IMR-90 (cell line): ENCODE results near the gene ABR. TPM values are rescaled to one million over a fixed set of nuclear protein-coding genes. Genes with fewer than 3 reads are reported as not detected.
A peak's percentile ranks its signal among the peaks of the same experiment; 100 is the strongest.

Source experiments
- ATAC-seq: fragments of 200-7000 bp; cut with Tn5 transposase; 2 replicates; pipeline ENCODE4 v1.9.1; 2020; ENCODE audit warnings: low read depth, mild to moderate bottlenecking, moderate library complexity
- BruUV-seq: library from RNA; stranded (reverse); fragments of 400-500 nt; replicated peaks from 2 replicates; lab custom pipeline; 2021; lab: Mats Ljungman, UMichigan
- CTCF ChIA-PET: fragments of 300-600 bp; formaldehyde crosslinking; extraction: SDS; loops from one replicate; lab custom pipeline; 2021; ENCODE audit warnings: antibody characterized with exemption; lab: Yijun Ruan, JAX
- POLR2A ChIA-PET: fragments of 300-600 bp; sonication (Branson Sonifier 250); formaldehyde crosslinking; loops from one replicate; lab custom pipeline; 2022; ENCODE audit warnings: antibody characterized with exemption; ENCODE audit not compliant: unreplicated experiment; lab: Charles Lee
- DNase-seq: peaks from one replicate; pipeline ENCODE4 v3.0.0; 2013
- H2AFZ ChIP-seq: replicated peaks from 2 replicates; pipeline ENCODE3; 2013; ENCODE audit warnings: low read length, mild to moderate bottlenecking; ENCODE audit not compliant: poor library complexity
- H2AK5ac ChIP-seq: 2 replicates; pipeline ENCODE4 v1.6.1; 2013; ENCODE audit warnings: low read depth, low read length, inconsistent platforms
- H2AK9ac ChIP-seq: replicated peaks from 2 replicates; pipeline ENCODE3; 2013; ENCODE audit warnings: mild to moderate bottlenecking, low read depth, low read length, moderate library complexity; ENCODE audit not compliant: poor library complexity
- H2BK120ac ChIP-seq: 2 replicates; pipeline ENCODE4 v1.6.1; 2013; ENCODE audit warnings: low read depth, low read length, inconsistent platforms
- H2BK15ac ChIP-seq: 3 replicates; pipeline ENCODE4 v1.6.1; 2013; ENCODE audit warnings: low read depth, low read length, inconsistent platforms
- H2BK20ac ChIP-seq: 2 replicates; pipeline ENCODE4 v1.6.1; 2013; ENCODE audit warnings: low read depth, mild to moderate bottlenecking, inconsistent platforms, low read length, moderate library complexity
- H2BK5ac ChIP-seq: 2 replicates; pipeline ENCODE4 v1.6.1; 2013; ENCODE audit warnings: mild to moderate bottlenecking, low read depth, low read length, inconsistent platforms; ENCODE audit not compliant: poor library complexity, severe bottlenecking
- H3K14ac ChIP-seq: replicated peaks from 2 replicates; pipeline ENCODE4 v1.6.1; 2013; ENCODE audit warnings: low read depth, low read length, inconsistent platforms
- H3K18ac ChIP-seq: 2 replicates; pipeline ENCODE4 v1.6.1; 2013; ENCODE audit warnings: low read depth, low read length, control low read depth
- H3K23ac ChIP-seq: 2 replicates; pipeline ENCODE4 v1.6.1; 2013; ENCODE audit warnings: low read depth, low read length, inconsistent platforms
- H3K27ac ChIP-seq: 2 replicates; pipeline ENCODE4 v1.5.1; 2013; ENCODE audit warnings: mild to moderate bottlenecking, control low read depth, low read length; ENCODE audit not compliant: insufficient read depth
- H3K27me3 ChIP-seq: 2 replicates; pipeline ENCODE4 v1.6.1; 2013; ENCODE audit warnings: low read length; ENCODE audit not compliant: control insufficient read depth, insufficient read depth
- H3K36me3 ChIP-seq: 2 replicates; pipeline ENCODE4 v1.6.1; 2013; ENCODE audit warnings: low read length, mixed read lengths; ENCODE audit not compliant: control insufficient read depth, insufficient read depth
- H3K4ac ChIP-seq: 2 replicates; pipeline ENCODE4 v1.6.1; 2013; ENCODE audit warnings: low read depth, low read length, inconsistent platforms
- H3K4me1 ChIP-seq: 2 replicates; pipeline ENCODE4 v1.6.1; 2013; ENCODE audit warnings: low read length, mixed read lengths; ENCODE audit not compliant: control insufficient read depth, insufficient read depth
- H3K4me2 ChIP-seq: 2 replicates; pipeline ENCODE4 v1.6.1; 2013; ENCODE audit warnings: low read depth, mild to moderate bottlenecking, control low read depth, low read length, moderate library complexity
- H3K4me3 ChIP-seq: 2 replicates; pipeline ENCODE4 v1.5.1; 2013; ENCODE audit warnings: low read depth, mild to moderate bottlenecking, control low read depth, low read length, moderate library complexity; ENCODE audit not compliant: insufficient read depth
- H3K56ac ChIP-seq: 2 replicates; pipeline ENCODE4 v1.6.1; 2013; ENCODE audit warnings: low read length, inconsistent platforms; ENCODE audit not compliant: insufficient read depth; ENCODE audit errors: extremely low read depth
- H3K79me1 ChIP-seq, 2 experiments: 2 replicates each; pipeline ENCODE4 v1.6.1; 2013; ENCODE audit warnings: low read length in 2 of 2, inconsistent platforms in 1 of 2, low read depth in 1 of 2
- H3K9ac ChIP-seq: 2 replicates; pipeline ENCODE4 v1.6.1; 2013; ENCODE audit warnings: low read depth, low read length, control low read depth
- H3K9me1 ChIP-seq: 2 replicates; pipeline ENCODE4 v1.6.1; 2013; ENCODE audit warnings: low read length, inconsistent platforms; ENCODE audit not compliant: insufficient read depth
- H3K9me3 ChIP-seq: 2 replicates; pipeline ENCODE4 v1.6.1; 2013; ENCODE audit warnings: low read length; ENCODE audit not compliant: control insufficient read depth, insufficient read depth
- H4K20me1 ChIP-seq: 2 replicates; pipeline ENCODE4 v1.6.1; 2013; ENCODE audit warnings: low read length, inconsistent platforms; ENCODE audit not compliant: insufficient read depth
- H4K5ac ChIP-seq: 2 replicates; pipeline ENCODE4 v1.6.1; 2013; ENCODE audit warnings: mild to moderate bottlenecking, low read depth, low read length, control low read depth
- H4K8ac ChIP-seq, 2 experiments: 2 replicates each; pipeline ENCODE4 v1.6.1; 2013; ENCODE audit warnings: low read depth in 2 of 2, low read length in 2 of 2, control low read depth in 1 of 2, inconsistent platforms in 1 of 2
- H4K91ac ChIP-seq: 2 replicates; pipeline ENCODE4 v1.6.1; 2013; ENCODE audit warnings: low read depth, low read length, inconsistent platforms; ENCODE audit not compliant: insufficient read depth
- BHLHE40 ChIP-seq: fragments of 150-350 bp; IDR thresholded peaks from 2 replicates; pipeline ENCODE4 v1.6.1; 2016; ENCODE audit warnings: mild to moderate bottlenecking, low read depth, low read length
- CEBPB ChIP-seq: IDR thresholded peaks from 2 replicates; pipeline ENCODE4 v1.6.1; 2012; ENCODE audit warnings: low read depth, low read length, improper control_type of control experiment
- CHD1 ChIP-seq: IDR thresholded peaks from 2 replicates; pipeline ENCODE4 v1.6.1; 2012; ENCODE audit warnings: low read depth, low read length, improper control_type of control experiment
- FOS ChIP-seq: fragments of 150-350 bp; IDR thresholded peaks from 2 replicates; pipeline ENCODE4 v1.6.1; 2016; ENCODE audit warnings: low read depth, low read length
- MAFK ChIP-seq: IDR thresholded peaks from 2 replicates; pipeline ENCODE4 v1.6.1; 2012; ENCODE audit warnings: low read depth, low read length, improper control_type of control experiment
- MAZ ChIP-seq: IDR thresholded peaks from 2 replicates; pipeline ENCODE4 v1.6.1; 2012; ENCODE audit warnings: low read depth, mild to moderate bottlenecking, low read length, improper control_type of control experiment, moderate library complexity, borderline replicate concordance
- MXI1 ChIP-seq: IDR thresholded peaks from 2 replicates; pipeline ENCODE4 v1.6.1; 2012; ENCODE audit warnings: low read depth, mild to moderate bottlenecking, low read length, moderate library complexity, borderline replicate concordance
- NFE2L2 ChIP-seq: fragments of 150-350 bp; IDR thresholded peaks from 2 replicates; pipeline ENCODE4 v1.6.1; 2016; ENCODE audit warnings: low read depth, mild to moderate bottlenecking, low read length
- POLR2A ChIP-seq: IDR thresholded peaks from 2 replicates; pipeline ENCODE4 v1.6.1; 2012; ENCODE audit warnings: mild to moderate bottlenecking, low read depth, low read length
- RAD21 ChIP-seq: IDR thresholded peaks from 2 replicates; pipeline ENCODE4 v1.6.1; 2012; ENCODE audit warnings: low read length, improper control_type of control experiment
- RCOR1 ChIP-seq: IDR thresholded peaks from 2 replicates; pipeline ENCODE4 v1.6.1; 2012; ENCODE audit warnings: mild to moderate bottlenecking, low read length, improper control_type of control experiment; ENCODE audit not compliant: insufficient replicate concordance
- RFX5 ChIP-seq: IDR thresholded peaks from 2 replicates; pipeline ENCODE4 v1.8.0; 2012; ENCODE audit warnings: low read depth, mild to moderate bottlenecking, low read length, moderate library complexity
- SMC3 ChIP-seq: fragments of 150-350 bp; IDR thresholded peaks from 2 replicates; pipeline ENCODE4 v1.6.1; 2016; ENCODE audit warnings: low read depth, mild to moderate bottlenecking, antibody characterized with exemption, low read length, moderate library complexity
- USF2 ChIP-seq: fragments of 150-350 bp; IDR thresholded peaks from 2 replicates; pipeline ENCODE4 v1.6.1; 2017; ENCODE audit warnings: mild to moderate bottlenecking, antibody characterized with exemption, low read length, low read depth
- WGBS, 2 experiments: methylation state at CpG; one replicate each; pipeline versions ENCODE4 v1.1.5 to v1.1.7; 2013; ENCODE audit warnings: missing lambda C conversion rate in 2 of 2; ENCODE audit not compliant: insufficient read length in 1 of 2; ENCODE audit errors: extremely low coverage in 2 of 2; 5-methylcytosine and 5-hydroxymethylcytosine counted together
- dilution Hi-C: fragments of 300-500 bp; cut with HindIII; formaldehyde crosslinking; loops from one replicate; pipeline ENCODE4 v1.14.3; 2018; ENCODE audit warnings: low sequenced_read_pairs; ENCODE audit not compliant: unreplicated experiment
- in situ Hi-C: fragments of 300-500 bp; cut with MboI; formaldehyde crosslinking; loops from 3 replicates; pipeline ENCODE4 v1.14.3; 2019; ENCODE audit warnings: low sequenced_read_pairs, inconsistent platforms, mixed read lengths
- intact Hi-C: fragments of 100-400 bp; cut with micrococcal nuclease; formaldehyde crosslinking; loops from 2 replicates; pipeline ENCODE4 v1.10.0; 2022
- polyA plus RNA-seq, 3 experiments: library from polyadenylated mRNA; depleted of rRNA; stranded (reverse); fragments of >200 nt; gene quantifications; 2 replicates each; pipeline ENCODE4 v1.2.3, GENCODE V29; 2012; ENCODE audit warnings: low replicate concordance in 1 of 3
- total RNA-seq: library from RNA; depleted of rRNA; stranded (reverse); fragments of >200 nt; gene quantifications from 2 replicates; pipeline ENCODE4 v1.2.3, GENCODE V29; 2012
- TF ChIP-seq, protein P1 (sequence below): fragments of 150-350 bp; IDR thresholded peaks from 2 replicates; pipeline ENCODE4 v1.6.1; 2016; ENCODE audit warnings: low read depth, mild to moderate bottlenecking, low read length, moderate library complexity, borderline replicate concordance

The ABR gene
- total and polyA plus RNA-seq, 2 of the 4 experiments (the other 2 are of a cell fraction) = 28.3 to 79.7 TPM

DNA sequence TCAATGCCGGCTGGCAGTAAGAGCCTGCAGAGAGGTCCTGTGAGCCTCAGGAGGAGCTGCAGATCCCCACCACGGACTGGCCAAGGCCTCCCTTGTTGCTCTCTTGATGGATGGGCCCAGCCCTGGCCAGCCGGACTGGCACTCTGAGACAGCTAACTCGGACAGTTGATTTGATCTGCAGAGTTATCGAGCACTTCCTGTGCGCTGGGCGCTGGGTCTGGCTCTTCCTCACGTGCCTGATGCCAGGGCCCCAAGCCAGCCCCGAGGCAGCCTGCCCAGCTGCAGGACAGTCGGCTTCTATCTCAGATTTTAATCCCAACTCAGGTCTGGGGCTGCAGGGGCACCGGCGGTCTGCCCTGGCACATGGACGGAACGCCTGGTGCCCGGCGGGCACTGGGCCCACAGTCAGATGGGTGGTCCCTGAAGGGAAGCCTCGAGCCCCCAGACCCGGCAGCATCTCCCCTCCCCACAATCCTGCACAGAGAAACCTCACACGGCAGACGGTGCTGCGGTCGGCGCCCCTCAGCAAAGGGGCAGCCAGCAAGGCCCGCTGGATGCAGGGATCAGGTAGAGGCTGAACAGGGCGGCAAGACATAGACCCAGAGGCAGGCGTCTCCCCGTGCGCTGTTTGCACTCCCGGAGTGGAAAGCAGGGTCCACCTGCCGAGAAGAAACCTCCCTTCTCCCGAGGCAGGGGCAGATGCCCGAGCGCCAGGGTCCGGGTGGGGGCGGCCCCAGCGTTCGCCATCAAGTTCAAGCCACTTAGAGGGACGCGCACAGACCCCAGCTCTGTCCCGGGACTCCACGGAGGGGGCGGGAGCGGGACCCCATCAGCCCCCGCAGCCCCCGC lies 148.9 kb downstream of the ABR start:
- Histone ChIP-seq H3K27ac (no peak overlapping the region), H2AFZ (no peak overlapping the region), H3K4ac (no peak overlapping the region), H3K18ac (no peak overlapping the region), H4K5ac (no peak overlapping the region), H3K9me1 (peaks cover 13% of the 10 kb centered on the region), H3K79me1 (peaks cover 0 to 28% of the 10 kb centered on the region in 2 experiments), H2BK120ac (no peak overlapping the region), H3K27me3 (no peaks in the 10 kb centered on the region), H3K9ac (no peak overlapping the region), H4K8ac (no peak overlapping the region), H2BK15ac (no peak overlapping the region; the same call in 2 of the 3 replicates), H2AK9ac (no peak overlapping the region), H3K23ac (no peak overlapping the region), H3K14ac (no peak overlapping the region), H2BK20ac (no peak overlapping the region), H4K20me1 (peaks cover 40% of the 10 kb centered on the region), H3K9me3 (no peaks in the 10 kb centered on the region), H2BK5ac (no peak overlapping the region), H3K4me2 (no peak overlapping the region), H3K36me3 (peaks cover 13% of the 10 kb centered on the region), H3K4me1 (peaks cover 21% of the 10 kb centered on the region), H4K91ac (no peak overlapping the region), H2AK5ac (no peak overlapping the region), H3K4me3 (no peak overlapping the region), H3K56ac (no peak overlapping the region)
- WGBS, 2 experiments = 75% methylated on average over 17 of the region's 45 CpGs; no CpG with 5 or more reads in 1 of the 2 experiments
- CTCF ChIA-PET = no interaction called here
- POLR2A ChIA-PET = no interaction called here
- DNase-seq = no peak
- intact Hi-C loops (no loop called here), dilution Hi-C loops (no loop called here), in situ Hi-C loops (no loop called here)
- BruUV-seq = no TSS peak
- ATAC-seq = peak; percentile 6
- TF ChIP-seq, protein P1, sequence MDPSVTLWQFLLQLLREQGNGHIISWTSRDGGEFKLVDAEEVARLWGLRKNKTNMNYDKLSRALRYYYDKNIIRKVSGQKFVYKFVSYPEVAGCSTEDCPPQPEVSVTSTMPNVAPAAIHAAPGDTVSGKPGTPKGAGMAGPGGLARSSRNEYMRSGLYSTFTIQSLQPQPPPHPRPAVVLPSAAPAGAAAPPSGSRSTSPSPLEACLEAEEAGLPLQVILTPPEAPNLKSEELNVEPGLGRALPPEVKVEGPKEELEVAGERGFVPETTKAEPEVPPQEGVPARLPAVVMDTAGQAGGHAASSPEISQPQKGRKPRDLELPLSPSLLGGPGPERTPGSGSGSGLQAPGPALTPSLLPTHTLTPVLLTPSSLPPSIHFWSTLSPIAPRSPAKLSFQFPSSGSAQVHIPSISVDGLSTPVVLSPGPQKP = no peak
- no peak for TF ChIP-seq MXI1
- TF ChIP-seq SMC3 = no peak
- TF ChIP-seq RAD21 = no peak
- TF ChIP-seq NFE2L2 = no peak
- TF ChIP-seq RFX5 = no peak
- no peak for TF ChIP-seq CHD1
- no peak for TF ChIP-seq RCOR1
- no peak for TF ChIP-seq MAFK
- no peak for TF ChIP-seq CEBPB
- TF ChIP-seq MAZ = no peak
- TF ChIP-seq FOS = no peak
- TF ChIP-seq BHLHE40 = no peak
- TF ChIP-seq USF2 = no peak
- TF ChIP-seq POLR2A = no peak
